Testis (tissue), 2 donors: ENCODE measurements around the gene DESI2.

Source experiments
- CTCF ChIP-seq, 3 experiments: fragments of 450-650 bp in 2 of 3; fragments of 200-600 bp in 1 of 3; sonication (generic) in 1 of 3; IDR thresholded peaks; one replicate each; pipeline ENCODE4 v1.5.1; 2016 to 2019; ENCODE audit warnings: antibody characterized with exemption in 3 of 3, mild to moderate bottlenecking in 2 of 3, moderate library complexity in 1 of 3
- POLR2A ChIP-seq: fragments of 450-650 bp; IDR thresholded peaks from one replicate; pipeline ENCODE4 v1.6.1; 2017; ENCODE audit warnings: antibody characterized with exemption, mild to moderate bottlenecking, moderate library complexity

- TF ChIP-seq POLR2A, result no peak
- no peak for TF ChIP-seq CTCF (IDR thresholded peaks at IDR 0.05)
Measured at GRCh38 chr1:244655186-244655585, 2.3 kb downstream of the DESI2 start.
